ENCODE results near the gene FSCN2. TPM values are rescaled to one million over a fixed set of nuclear protein-coding genes. Genes with fewer than 3 reads are reported as not detected.

The FSCN2 gene
- total RNA-seq, 1 donor from 2014 or later: 6.6 TPM

DNA sequence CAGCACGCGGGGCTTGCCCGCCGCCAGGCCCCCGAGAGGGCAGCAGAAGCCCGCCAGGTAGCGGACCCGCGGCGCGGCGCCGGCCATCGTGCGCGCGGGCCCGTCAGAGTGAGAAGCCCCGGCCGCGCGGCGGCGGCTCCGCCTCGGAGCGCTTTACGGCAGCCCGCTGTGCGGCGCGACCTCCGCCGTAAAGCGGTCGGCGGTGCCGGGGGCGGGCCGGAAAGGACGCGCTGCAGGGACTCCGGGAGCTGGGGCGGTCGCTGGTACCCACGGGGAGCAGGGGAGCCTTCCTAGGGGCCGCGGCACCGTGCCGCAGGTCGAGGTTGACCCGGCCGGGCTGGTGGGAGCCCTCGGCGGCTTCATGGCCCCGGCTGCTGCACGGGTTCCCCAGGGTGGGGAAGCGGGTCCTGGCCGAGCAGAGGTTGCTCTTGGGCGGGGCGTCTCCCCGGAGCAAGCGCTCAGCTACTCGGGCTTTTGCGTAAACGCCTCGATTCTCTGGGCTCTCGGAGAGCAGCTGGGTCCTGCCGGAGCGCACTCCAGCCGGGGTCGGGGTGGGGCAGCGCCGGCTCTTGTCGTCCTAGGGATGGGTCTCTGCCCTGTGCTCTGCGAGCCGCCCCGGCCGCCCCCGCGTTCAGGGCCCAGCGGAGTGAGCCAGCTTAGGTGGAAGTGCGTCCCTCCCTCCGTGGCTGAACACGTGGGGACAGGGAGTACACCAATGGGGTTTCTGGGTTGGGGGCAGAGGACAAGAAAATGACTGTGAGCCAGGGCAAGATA, 24.3 kb downstream of the FSCN2 start, which contains the start of gene FAAP100:
TSS of gene FAAP100 (minus strand) at position 110 of the 774 bp plus-strand sequence. CDS start at position 87, 23 bp downstream.
- Histone ChIP-seq H3K4me1 (peaks cover 25% of the 10 kb centered on the region), H3K9me3 (no peaks in the 10 kb centered on the region), H3K27ac (peak within 1 kb of the TSS; percentile 65), H3K4me3 (peak within 1 kb of the TSS; percentile 72), H3K36me3 (peaks cover 0 to 19% of the 10 kb centered on the region in 2 donors), H3K27me3 (no peaks in the 10 kb centered on the region)
- DNase-seq (ENCODE audit: extremely low spot score in 2 of 2): no peak
- intact Hi-C loops (cut with DNase I): loop anchor here (5.0 kb wide), 1 partner anchor 40 kb away; the partner anchor contains the start of gene ACTG1
- TF ChIP-seq, protein P1, sequence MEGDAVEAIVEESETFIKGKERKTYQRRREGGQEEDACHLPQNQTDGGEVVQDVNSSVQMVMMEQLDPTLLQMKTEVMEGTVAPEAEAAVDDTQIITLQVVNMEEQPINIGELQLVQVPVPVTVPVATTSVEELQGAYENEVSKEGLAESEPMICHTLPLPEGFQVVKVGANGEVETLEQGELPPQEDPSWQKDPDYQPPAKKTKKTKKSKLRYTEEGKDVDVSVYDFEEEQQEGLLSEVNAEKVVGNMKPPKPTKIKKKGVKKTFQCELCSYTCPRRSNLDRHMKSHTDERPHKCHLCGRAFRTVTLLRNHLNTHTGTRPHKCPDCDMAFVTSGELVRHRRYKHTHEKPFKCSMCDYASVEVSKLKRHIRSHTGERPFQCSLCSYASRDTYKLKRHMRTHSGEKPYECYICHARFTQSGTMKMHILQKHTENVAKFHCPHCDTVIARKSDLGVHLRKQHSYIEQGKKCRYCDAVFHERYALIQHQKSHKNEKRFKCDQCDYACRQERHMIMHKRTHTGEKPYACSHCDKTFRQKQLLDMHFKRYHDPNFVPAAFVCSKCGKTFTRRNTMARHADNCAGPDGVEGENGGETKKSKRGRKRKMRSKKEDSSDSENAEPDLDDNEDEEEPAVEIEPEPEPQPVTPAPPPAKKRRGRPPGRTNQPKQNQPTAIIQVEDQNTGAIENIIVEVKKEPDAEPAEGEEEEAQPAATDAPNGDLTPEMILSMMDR (IDR thresholded peaks at IDR 0.05): no peak
- TF ChIP-seq POLR2AphosphoS5 (IDR thresholded peaks at IDR 0.05; ENCODE audit: insufficient read depth in 1 of 2, low read depth in 1 of 2) (peak in 1 of 2 donors; percentile 77), POLR2A (IDR thresholded peaks at IDR 0.05) (peak in 1 of 2 donors; percentile 63)

DNA sequence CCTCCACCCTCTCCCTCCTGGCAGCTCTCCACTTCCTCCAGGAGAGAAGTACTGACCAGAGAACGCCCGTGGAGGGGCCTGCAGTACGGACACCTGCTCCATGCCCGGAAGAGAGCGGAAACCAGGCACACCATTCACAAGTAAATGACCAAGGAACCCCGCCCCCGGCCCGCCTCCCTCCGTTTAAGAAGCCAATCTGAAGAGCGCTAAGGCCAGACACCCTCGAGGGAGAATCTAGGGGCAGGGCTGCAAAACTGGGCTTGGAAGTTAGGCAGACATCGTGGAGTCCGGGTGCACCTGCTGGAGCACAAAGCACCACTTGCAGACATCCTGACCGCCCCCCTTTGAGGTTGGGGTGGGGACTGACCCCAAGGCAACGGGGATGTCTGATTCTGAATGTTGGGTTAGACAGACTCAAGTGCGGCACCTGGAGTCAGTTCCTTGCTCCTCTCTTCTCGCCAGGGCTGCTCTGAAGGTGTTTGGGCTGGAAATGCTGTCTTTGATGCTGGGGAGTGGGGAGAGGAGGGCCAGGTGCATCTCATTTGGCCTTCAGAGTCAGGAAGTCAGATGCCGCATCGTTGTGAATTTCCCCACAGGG, 24.9 kb downstream of the FSCN2 start:
- no peaks in the 10 kb centered on the region for H3K27me3 ChIP-seq
- intact Hi-C loops (cut with DNase I): loop anchor here (5.0 kb wide), 1 partner anchor 41 kb away; the partner anchor contains the start of gene ACTG1
- TF ChIP-seq POLR2AphosphoS5 (IDR thresholded peaks at IDR 0.05; ENCODE audit: insufficient read depth in 1 of 2, low read depth in 1 of 2) (no peak), POLR2A (IDR thresholded peaks at IDR 0.05) (no peak)
- TF ChIP-seq, protein P1 (IDR thresholded peaks at IDR 0.05): no peak
- peaks cover 25% of the 10 kb centered on the region for H3K4me1 ChIP-seq
- peak overlapping the region; percentile 72 for H3K4me3 ChIP-seq
- no peak for DNase-seq (ENCODE audit: extremely low spot score in 2 of 2)
- H3K9me3 ChIP-seq: no peaks in the 10 kb centered on the region
- H3K27ac ChIP-seq: peak overlapping the region; percentile 65
- H3K36me3 ChIP-seq: peaks cover 0 to 16% of the 10 kb centered on the region in 2 donors

GRCh38 chr17:81553616-81554181, 25.5 kb downstream of the FSCN2 start:
- peak overlapping the region; percentile 72 for H3K4me3 ChIP-seq
- DNase-seq (ENCODE audit: extremely low spot score in 2 of 2): no peak
- TF ChIP-seq POLR2A (IDR thresholded peaks at IDR 0.05) (no peak), POLR2AphosphoS5 (IDR thresholded peaks at IDR 0.05; ENCODE audit: insufficient read depth in 1 of 2, low read depth in 1 of 2) (peak in 1 of 2 donors; percentile 35)
- peaks cover 25% of the 10 kb centered on the region for H3K4me1 ChIP-seq
- H3K9me3 ChIP-seq: no peaks in the 10 kb centered on the region
- H3K36me3 ChIP-seq: peaks cover 0 to 18% of the 10 kb centered on the region in 2 donors
- H3K27me3 ChIP-seq: no peaks in the 10 kb centered on the region
- intact Hi-C loops (cut with DNase I): loop anchor here (5.0 kb wide), 1 partner anchor 41 kb away; the partner anchor contains the start of gene ACTG1
- H3K27ac ChIP-seq: no peak overlapping the region

DNA sequence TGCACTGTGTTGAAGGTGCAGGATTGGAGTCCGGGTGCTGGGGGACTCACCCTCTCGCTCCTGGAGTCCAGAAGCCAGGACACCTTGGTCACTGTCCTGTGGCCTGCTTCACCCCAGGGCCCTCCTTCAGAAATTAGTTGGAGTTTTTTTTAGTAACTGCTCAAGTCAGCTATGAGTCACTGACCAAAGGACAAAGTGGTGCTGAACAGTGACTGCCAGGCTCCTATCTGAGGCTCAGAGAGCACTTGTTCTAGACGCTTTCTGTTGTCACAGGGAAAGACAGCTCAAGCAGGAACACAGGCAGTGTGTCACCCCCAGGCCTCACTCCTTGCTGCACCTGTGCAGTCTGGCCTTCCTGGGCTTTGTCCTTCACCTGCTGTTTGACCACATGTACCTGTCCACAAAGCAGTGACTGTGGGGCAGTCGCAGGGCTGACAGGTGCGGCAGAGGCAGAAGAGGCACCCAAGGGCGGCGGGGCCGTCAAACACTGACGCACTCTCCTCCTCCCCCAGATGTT, 28.1 kb downstream of the FSCN2 start:
- H3K4me1 ChIP-seq: peaks cover 17% of the 10 kb centered on the region
- intact Hi-C loops (cut with DNase I): loop anchor here (5.0 kb wide), 1 partner anchor 46 kb away; no protein-coding TSS in a partner anchor
- H3K27me3 ChIP-seq: no peaks in the 10 kb centered on the region

More for the DNA sequence above, 28.1 kb downstream of the FSCN2 start:
- Histone ChIP-seq H3K9me3 (no peaks in the 10 kb centered on the region), H3K4me3 (no peak overlapping the region), H3K36me3 (peaks cover 0 to 26% of the 10 kb centered on the region in 2 donors), H3K27ac (no peak overlapping the region)
- no peak for DNase-seq (ENCODE audit: extremely low spot score in 2 of 2)
- TF ChIP-seq, protein P1 (IDR thresholded peaks at IDR 0.05): no peak
- TF ChIP-seq POLR2AphosphoS5 (IDR thresholded peaks at IDR 0.05; ENCODE audit: insufficient read depth in 1 of 2, low read depth in 1 of 2) (no peak), POLR2A (IDR thresholded peaks at IDR 0.05) (no peak)
